Measurements from ENCODE around the gene PTPRD.

GRCh38 chr9:9045572-9045971 is 1567.2 kb downstream of the PTPRD start:
- no peak for TF ChIP-seq ZNF274 (IDR thresholded peaks at IDR 0.05; ENCODE audit: low read depth, low read length)
- TF ChIP-seq YY1 (IDR thresholded peaks at IDR 0.05; ENCODE audit: insufficient read depth, insufficient read length) = no peak
